Cardiac fibroblast (primary cell): ENCODE measurements around the gene GOLGB1.

ENCODE experiments used
- DNase-seq, 2 donors: peaks; one replicate each; pipeline versions ENCODE4 v3.0.0 to v3.0.0-alpha.2; 2010; ENCODE audit warnings: low read depth in 2 of 2
- H3K4me3 ChIP-seq, 2 donors: replicated peaks in 1 of 2; 1 replicate in 1 of 2; 2 replicates in 1 of 2; pipeline ENCODE4 v1.5.1; 2011; ENCODE audit warnings: low read depth in 2 of 2, low read length in 2 of 2, mild to moderate bottlenecking in 2 of 2, moderate library complexity in 1 of 2
- CTCF ChIP-seq: IDR thresholded peaks from one replicate; pipeline ENCODE4 v1.5.1; 2011; ENCODE audit warnings: low read depth, mild to moderate bottlenecking, low read length, inconsistent platforms

The GOLGB1 gene

GRCh38 chr3:121642601-121643314 lies 106.8 kb downstream of the GOLGB1 start:
- TF ChIP-seq CTCF = no peak
- H3K4me3 ChIP-seq = no peak overlapping the region
- DNase-seq = no peak

- no peak for TF ChIP-seq CTCF
- no peak for DNase-seq
- H3K4me3 ChIP-seq = no peak overlapping the region
Measured at GRCh38 chr3:121641127-121641526, 108.4 kb downstream of the GOLGB1 start.

GRCh38 chr3:121637922-121638321 lies 111.6 kb downstream of the GOLGB1 start:
- no peak overlapping the region for H3K4me3 ChIP-seq
- TF ChIP-seq CTCF = no peak
- DNase-seq = no peak

GRCh38 chr3:121630355-121630754 lies 119.2 kb downstream of the GOLGB1 start:
- DNase-seq = no peak
- H3K4me3 ChIP-seq = no peak overlapping the region
- no peak for TF ChIP-seq CTCF

- TF ChIP-seq CTCF = no peak
- H3K4me3 ChIP-seq = no peak overlapping the region
- no peak for DNase-seq
Measured at GRCh38 chr3:121629601-121630000, 119.9 kb downstream of the GOLGB1 start.

GRCh38 chr3:121627622-121628021 lies 121.9 kb downstream of the GOLGB1 start:
- no peak for TF ChIP-seq CTCF
- no peak for DNase-seq
- H3K4me3 ChIP-seq = no peak overlapping the region

- H3K4me3 ChIP-seq = no peak overlapping the region
- no peak for TF ChIP-seq CTCF
- no peak for DNase-seq
Measured at GRCh38 chr3:121627211-121627610, 122.3 kb downstream of the GOLGB1 start.
